ENCODE measurements around the gene DYRK1A.

Gene DYRK1A

DNA sequence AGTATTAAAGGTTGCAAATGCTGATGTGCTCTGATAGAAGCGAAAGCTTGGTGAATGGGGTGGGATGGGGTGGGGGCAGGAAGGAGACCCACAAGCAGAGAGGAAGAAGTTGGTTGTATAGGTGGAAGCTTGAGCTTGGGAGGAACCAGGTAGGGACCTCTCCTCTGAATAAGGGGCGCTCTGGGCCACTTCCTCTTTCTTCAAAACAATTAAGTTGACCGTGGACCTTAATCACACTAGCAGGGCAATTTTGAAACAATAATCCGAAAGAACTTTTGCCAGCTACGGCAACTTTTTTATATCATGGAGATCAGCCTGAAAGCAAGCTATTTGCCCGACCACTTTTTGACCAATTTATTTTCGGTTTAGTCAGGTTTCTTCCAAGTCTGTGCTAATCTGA is 1.9 kb upstream of the DYRK1A start:
- no peak overlapping the region for H3K18ac ChIP-seq (ENCODE audit: low read length)
- H3K79me1 ChIP-seq (ENCODE audit: low read depth, low read length), result peaks cover 4% of the 10 kb centered on the region
- no peak overlapping the region for H3K4me2 ChIP-seq (ENCODE audit: insufficient read depth, low read length, poor library complexity, severe bottlenecking)
- no peak overlapping the region for H3K27ac ChIP-seq (replicated peaks; ENCODE audit: low read length)
- H2BK12ac ChIP-seq (ENCODE audit: low read length), result no peak overlapping the region
- no peak overlapping the region for H3K14ac ChIP-seq (ENCODE audit: low read length)
- H2AFZ ChIP-seq (ENCODE audit: low read length), result no peak overlapping the region
- H2BK15ac ChIP-seq (ENCODE audit: low read length), result no peak overlapping the region
- WGBS, 2 donors (ENCODE audit: extremely low coverage in 2 of 2, insufficient read length in 2 of 2, insufficient replicate concordance in 1 of 2), result no CpG with 5 or more reads among the region's 7 CpGs
- no peak overlapping the region for H2BK120ac ChIP-seq (ENCODE audit: low read depth, low read length)
- H3K36me3 ChIP-seq (replicated peaks in 1 of 2; ENCODE audit: control insufficient read depth in 2 of 2, insufficient read depth in 2 of 2, low read length in 2 of 2), result peaks cover 0 to 6% of the 10 kb centered on the region in 2 donors
- no peak overlapping the region for H3K23ac ChIP-seq (ENCODE audit: low read depth, low read length, poor library complexity)
- peak overlapping the region in 1 of 2 donors; percentile 69 for H3K4me3 ChIP-seq (ENCODE audit: low read length in 2 of 2)
- no peak overlapping the region for H4K8ac ChIP-seq (ENCODE audit: low read depth, low read length)
- H3K9me3 ChIP-seq (replicated peaks in 1 of 2; ENCODE audit: control insufficient read depth in 2 of 2, insufficient read depth in 1 of 2, low read depth in 1 of 2, low read length in 2 of 2), result no peaks in the 10 kb centered on the region
- H4K91ac ChIP-seq (ENCODE audit: low read depth, low read length, poor library complexity), result no peak overlapping the region
- H3K9ac ChIP-seq (ENCODE audit: low read depth, low read length, poor library complexity), result no peak overlapping the region
- H2BK5ac ChIP-seq (ENCODE audit: low read length), result no peak overlapping the region
- H3K4me1 ChIP-seq (ENCODE audit: control insufficient read depth in 2 of 2, insufficient read depth in 1 of 2, low read depth in 1 of 2, low read length in 2 of 2), result peaks cover 0 to 12% of the 10 kb centered on the region in 2 donors
- H3K4ac ChIP-seq (ENCODE audit: low read length), result no peak overlapping the region
- no peaks in the 10 kb centered on the region for H3K27me3 ChIP-seq (ENCODE audit: control insufficient read depth in 3 of 3, insufficient read depth in 3 of 3, low read depth in 1 of 3, low read length in 3 of 3)
- DNase-seq (ENCODE audit: low spot score), result no peak
- H2AK5ac ChIP-seq (ENCODE audit: low read depth, low read length), result no peak overlapping the region

DNA sequence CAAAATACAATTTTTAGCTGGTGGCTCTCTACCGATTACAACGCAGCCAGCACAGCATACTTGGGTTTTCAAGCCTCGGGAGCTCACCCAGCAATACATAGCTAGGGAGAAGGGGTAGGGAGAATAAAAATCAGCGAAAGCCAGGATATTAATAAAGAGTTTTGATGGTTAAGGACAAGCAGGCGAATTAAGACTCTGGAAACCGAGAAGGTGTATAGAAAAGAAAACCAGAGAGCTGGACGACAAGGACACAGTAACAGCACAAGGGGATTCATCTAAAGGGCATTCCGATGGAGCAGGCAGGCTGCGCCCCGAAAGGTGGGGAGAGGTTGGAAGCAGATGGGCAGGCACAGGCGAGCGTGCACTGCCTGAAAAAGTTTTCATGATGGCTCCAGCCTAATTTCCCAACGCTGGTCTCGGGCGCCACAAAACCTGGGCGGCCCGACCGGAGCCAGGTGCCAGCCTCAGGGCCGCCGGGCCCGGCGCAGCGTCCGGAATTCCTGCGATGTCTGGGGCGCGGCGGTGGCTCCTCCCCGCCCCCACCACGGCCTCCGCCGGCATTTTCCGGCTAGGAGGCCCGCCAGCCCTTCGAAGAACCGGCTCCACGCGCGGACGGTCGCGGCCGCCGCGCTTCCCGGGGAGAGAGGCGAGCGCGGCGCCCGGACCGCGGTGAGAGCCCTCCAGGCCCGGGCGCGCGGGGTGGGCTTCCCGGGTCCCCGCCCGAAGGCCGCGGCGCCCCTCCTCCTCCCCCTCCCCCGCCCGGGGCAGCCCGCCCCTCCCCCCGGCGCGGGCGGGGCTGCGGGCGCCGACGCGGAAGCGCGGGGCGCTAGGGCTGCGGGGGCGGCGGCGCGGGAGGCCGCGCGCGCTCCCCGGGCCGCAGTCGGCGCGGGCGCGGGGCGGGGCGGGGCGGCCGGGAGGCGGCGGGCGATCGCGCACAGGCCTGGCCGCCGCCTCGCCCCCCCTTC is 774 bp upstream of the DYRK1A start:
- Histone ChIP-seq H3K23ac (ENCODE audit: low read depth, low read length, poor library complexity) (peak overlapping the region; percentile 65), H2BK5ac (ENCODE audit: low read length) (peak overlapping the region; percentile 99), H3K4ac (ENCODE audit: low read length) (peak overlapping the region; percentile 66), H3K14ac (ENCODE audit: low read length) (peak overlapping the region; percentile 56), H2BK12ac (ENCODE audit: low read length) (no peak overlapping the region), H4K91ac (ENCODE audit: low read depth, low read length, poor library complexity) (peak overlapping the region; percentile 72), H3K9me3 (replicated peaks in 1 of 2; ENCODE audit: control insufficient read depth in 2 of 2, insufficient read depth in 1 of 2, low read depth in 1 of 2, low read length in 2 of 2) (no peaks in the 10 kb centered on the region), H3K79me1 (ENCODE audit: low read depth, low read length) (peaks cover 4% of the 10 kb centered on the region), H3K9ac (ENCODE audit: low read depth, low read length, poor library complexity) (peak overlapping the region; percentile 94), H3K27ac (replicated peaks; ENCODE audit: low read length) (peak overlapping the region; percentile 99), H3K18ac (ENCODE audit: low read length) (peak overlapping the region; percentile 99), H3K4me1 (ENCODE audit: control insufficient read depth in 2 of 2, insufficient read depth in 1 of 2, low read depth in 1 of 2, low read length in 2 of 2) (peaks cover 2 to 19% of the 10 kb centered on the region in 2 donors), H3K27me3 (ENCODE audit: control insufficient read depth in 3 of 3, insufficient read depth in 3 of 3, low read depth in 1 of 3, low read length in 3 of 3) (no peaks in the 10 kb centered on the region), H2BK15ac (ENCODE audit: low read length) (no peak overlapping the region), H2BK120ac (ENCODE audit: low read depth, low read length) (no peak overlapping the region), H4K8ac (ENCODE audit: low read depth, low read length) (no peak overlapping the region), H2AFZ (ENCODE audit: low read length) (peak overlapping the region; percentile 87), H3K4me3 (ENCODE audit: low read length in 2 of 2) (peak overlapping the region; percentile 69 to 91), H3K36me3 (replicated peaks in 1 of 2; ENCODE audit: control insufficient read depth in 2 of 2, insufficient read depth in 2 of 2, low read length in 2 of 2) (peaks cover 1 to 6% of the 10 kb centered on the region in 2 donors), H3K4me2 (ENCODE audit: insufficient read depth, low read length, poor library complexity, severe bottlenecking) (peak overlapping the region; percentile 62), H2AK5ac (ENCODE audit: low read depth, low read length) (peak overlapping the region; percentile 75)
- no CpG with 5 or more reads among the region's 106 CpGs for WGBS, 2 donors (ENCODE audit: extremely low coverage in 2 of 2, insufficient read length in 2 of 2, insufficient replicate concordance in 1 of 2)
- DNase-seq (ENCODE audit: low spot score), result peak; percentile 75

DNA sequence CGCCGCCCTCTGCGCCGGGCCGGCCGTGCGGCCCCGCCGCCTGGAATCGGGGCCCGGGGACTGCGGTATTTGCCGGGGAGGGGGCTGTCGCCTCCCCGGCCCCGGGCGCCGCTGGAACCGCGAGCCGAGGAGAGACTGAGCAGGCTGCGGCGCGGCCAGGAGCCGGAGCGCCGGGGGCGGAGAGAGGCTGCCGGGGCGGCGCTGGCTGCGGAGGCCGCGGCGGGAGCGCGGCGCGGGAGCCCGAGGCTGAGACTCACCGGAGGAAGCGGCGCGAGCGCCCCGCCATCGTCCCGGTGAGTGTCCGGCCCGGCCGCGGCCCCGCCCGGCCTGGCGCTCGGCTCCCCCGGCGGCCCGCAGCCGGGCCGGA is 746 bp downstream of the DYRK1A start:
- DNase-seq (ENCODE audit: low spot score), result no peak

More for the DNA sequence above, 746 bp downstream of the DYRK1A start:
- H4K8ac ChIP-seq (ENCODE audit: low read depth, low read length), result no peak overlapping the region
- H2BK120ac ChIP-seq (ENCODE audit: low read depth, low read length), result peak overlapping the region; percentile 91
- peak overlapping the region; percentile 98 for H2BK5ac ChIP-seq (ENCODE audit: low read length)
- peak overlapping the region; percentile 33 for H3K4me2 ChIP-seq (ENCODE audit: insufficient read depth, low read length, poor library complexity, severe bottlenecking)
- peaks cover 4% of the 10 kb centered on the region for H3K79me1 ChIP-seq (ENCODE audit: low read depth, low read length)
- peaks cover 1 to 6% of the 10 kb centered on the region in 2 donors for H3K36me3 ChIP-seq (replicated peaks in 1 of 2; ENCODE audit: control insufficient read depth in 2 of 2, insufficient read depth in 2 of 2, low read length in 2 of 2)
- H3K4me3 ChIP-seq (ENCODE audit: low read length in 2 of 2), result peak overlapping the region; percentile 97 to 99
- no peaks in the 10 kb centered on the region for H3K27me3 ChIP-seq (ENCODE audit: control insufficient read depth in 3 of 3, insufficient read depth in 3 of 3, low read depth in 1 of 3, low read length in 3 of 3)
- H3K9ac ChIP-seq (ENCODE audit: low read depth, low read length, poor library complexity), result peak overlapping the region; percentile 94
- H4K91ac ChIP-seq (ENCODE audit: low read depth, low read length, poor library complexity), result no peak overlapping the region
- H2BK12ac ChIP-seq (ENCODE audit: low read length), result no peak overlapping the region
- H3K4ac ChIP-seq (ENCODE audit: low read length), result no peak overlapping the region
- H3K23ac ChIP-seq (ENCODE audit: low read depth, low read length, poor library complexity), result peak overlapping the region; percentile 85
- peak overlapping the region; percentile 89 for H2BK15ac ChIP-seq (ENCODE audit: low read length)
- H3K14ac ChIP-seq (ENCODE audit: low read length), result peak overlapping the region; percentile 56
- H2AFZ ChIP-seq (ENCODE audit: low read length), result no peak overlapping the region
- H3K4me1 ChIP-seq (ENCODE audit: control insufficient read depth in 2 of 2, insufficient read depth in 1 of 2, low read depth in 1 of 2, low read length in 2 of 2), result peaks cover 4 to 19% of the 10 kb centered on the region in 2 donors
- H3K9me3 ChIP-seq (replicated peaks in 1 of 2; ENCODE audit: control insufficient read depth in 2 of 2, insufficient read depth in 1 of 2, low read depth in 1 of 2, low read length in 2 of 2), result no peaks in the 10 kb centered on the region
- H3K18ac ChIP-seq (ENCODE audit: low read length), result peak overlapping the region; percentile 100
- H3K27ac ChIP-seq (replicated peaks; ENCODE audit: low read length), result peak overlapping the region; percentile 100
- peak overlapping the region; percentile 97 for H2AK5ac ChIP-seq (ENCODE audit: low read depth, low read length)
- no CpG with 5 or more reads among the region's 61 CpGs for WGBS, 2 donors (ENCODE audit: extremely low coverage in 2 of 2, insufficient read length in 2 of 2, insufficient replicate concordance in 1 of 2)

Measured in neuronal stem cell (in vitro differentiated cells).